GM12892 (cell line): Measurements from ENCODE around the gene SNRPF.
"Not testable (repeated sequence)": the region's sequence is repeated elsewhere in the genome, so short reads cannot be mapped to it uniquely, and the experiment has no call there.

Experiments
- POLR2A ChIP-seq: IDR thresholded peaks from 2 replicates; pipeline ENCODE4 v1.6.1; 2011; ENCODE audit warnings: low read depth, low read length, control low read depth
- TAF1 ChIP-seq: IDR thresholded peaks from 2 replicates; pipeline ENCODE4 v1.6.1; 2011; ENCODE audit warnings: low read depth, mild to moderate bottlenecking, control low read depth, low read length, borderline replicate concordance

- TF ChIP-seq POLR2A, TAF1: not testable (repeated sequence)
Observed at GRCh38 chr12:95842426-95842825, 16.3 kb upstream of the SNRPF start.
